GM12801 (cell line): ENCODE data around the gene PLEKHA6.

ENCODE experiments used
- CTCF ChIP-seq: IDR thresholded peaks from one replicate; pipeline ENCODE4 v1.5.1; 2011; ENCODE audit warnings: control low read depth; ENCODE audit not compliant: insufficient read length; ENCODE audit errors: extremely low read depth

Gene PLEKHA6

GRCh38 chr1:204280099-204280961, 79.4 kb downstream of the PLEKHA6 start:
- TF ChIP-seq CTCF: no peak

GRCh38 chr1:204278958-204279357, 80.8 kb downstream of the PLEKHA6 start:
- no peak for TF ChIP-seq CTCF

GRCh38 chr1:204278251-204278650, 81.5 kb downstream of the PLEKHA6 start:
- TF ChIP-seq CTCF: no peak

- TF ChIP-seq CTCF: no peak
These were observed 82.0 kb downstream of the PLEKHA6 start for GRCh38 chr1:204277563-204278219.

- no peak for TF ChIP-seq CTCF
These were observed 83.9 kb downstream of the PLEKHA6 start for GRCh38 chr1:204275695-204276370.

- no peak for TF ChIP-seq CTCF
These were observed 85.3 kb downstream of the PLEKHA6 start for GRCh38 chr1:204274446-204274845.

- no peak for TF ChIP-seq CTCF
These were observed 87.2 kb downstream of the PLEKHA6 start for GRCh38 chr1:204272505-204272904.
